HuH-7 (cell line): ENCODE data around the gene STARD4.

Source experiments
- DNase-seq: peaks from one replicate; pipeline ENCODE4 v3.0.0; 2011; ENCODE audit warnings: low spot score

Gene STARD4

GRCh38 chr5:111469903-111470302 is 42.4 kb downstream of the STARD4 start:
- DNase-seq: no peak

- no peak for DNase-seq
These were observed 42.9 kb downstream of the STARD4 start for GRCh38 chr5:111469293-111469896.

- DNase-seq: no peak
These were observed 49.0 kb downstream of the STARD4 start for GRCh38 chr5:111463311-111463710.

- no peak for DNase-seq
These were observed 50.4 kb downstream of the STARD4 start for GRCh38 chr5:111461934-111462333.

GRCh38 chr5:111461255-111461671 is 51.1 kb downstream of the STARD4 start:
- DNase-seq: no peak

- no peak for DNase-seq
These were observed 57.6 kb downstream of the STARD4 start for GRCh38 chr5:111454776-111455175.

GRCh38 chr5:111454198-111454622 is 58.1 kb downstream of the STARD4 start:
- no peak for DNase-seq

GRCh38 chr5:111453747-111454146 is 58.6 kb downstream of the STARD4 start:
- DNase-seq: no peak

GRCh38 chr5:111453295-111453694 is 59.0 kb downstream of the STARD4 start:
- no peak for DNase-seq

GRCh38 chr5:111447822-111448221 is 64.5 kb downstream of the STARD4 start:
- DNase-seq: no peak

- DNase-seq: no peak
These were observed 65.2 kb downstream of the STARD4 start for GRCh38 chr5:111447099-111447498.
